NCI-H187 treated with DMSO at 0.1 percent for 48 hours (cell line): Measurements from ENCODE around the gene PCED1B.
"Not testable (repeated sequence)": the region's sequence is repeated elsewhere in the genome, so short reads cannot be mapped to it uniquely, and the experiment has no call there.

Experiments used
- DNase-seq: peaks from one replicate; lab custom pipeline; 2025; lab: John Stamatoyannopoulos, UW

The PCED1B gene

GRCh38 chr12:47079468-47079980, at the start of gene PCED1B, which contains the start of gene AMIGO2:
PCED1B (plus strand) TSS chr12:47079621; CDS start chr12:47235064, 155,443 bp downstream.
AMIGO2 (minus strand) TSS chr12:47079959; CDS start chr12:47079002, 957 bp downstream.
- no peak for DNase-seq

GRCh38 chr12:47029903-47030302, 49.5 kb upstream of the PCED1B start:
- DNase-seq, result no peak

GRCh38 chr12:47032644-47033043, 46.8 kb upstream of the PCED1B start:
- no peak for DNase-seq

GRCh38 chr12:47033081-47033480, 46.3 kb upstream of the PCED1B start:
- no peak for DNase-seq

GRCh38 chr12:47033789-47034555, 45.4 kb upstream of the PCED1B start:
- DNase-seq, result no peak

- DNase-seq, result no peak
Observed at GRCh38 chr12:47034661-47035060, 44.8 kb upstream of the PCED1B start.

GRCh38 chr12:47035484-47035883, 43.9 kb upstream of the PCED1B start:
- DNase-seq, result no peak

GRCh38 chr12:47038270-47038748, 41.1 kb upstream of the PCED1B start:
- no peak for DNase-seq

GRCh38 chr12:47039079-47039478, 40.3 kb upstream of the PCED1B start:
- DNase-seq, result no peak

- no peak for DNase-seq
Observed at GRCh38 chr12:47039756-47040155, 39.7 kb upstream of the PCED1B start.

GRCh38 chr12:47041327-47041726, 38.1 kb upstream of the PCED1B start:
- no peak for DNase-seq

- DNase-seq, result no peak
Observed at GRCh38 chr12:47048541-47048940, 30.9 kb upstream of the PCED1B start.

GRCh38 chr12:47051291-47051690, 28.1 kb upstream of the PCED1B start:
- not testable (repeated sequence) for DNase-seq

GRCh38 chr12:47052274-47052673, 27.1 kb upstream of the PCED1B start:
- DNase-seq, result no peak

GRCh38 chr12:47053961-47054360, 25.5 kb upstream of the PCED1B start:
- no peak for DNase-seq

- no peak for DNase-seq
Observed at GRCh38 chr12:47054659-47055058, 24.8 kb upstream of the PCED1B start.

- DNase-seq, result not testable (repeated sequence)
Observed at GRCh38 chr12:47055856-47056255, 23.6 kb upstream of the PCED1B start.

- DNase-seq, result not testable (repeated sequence)
Observed at GRCh38 chr12:47056944-47057343, 22.5 kb upstream of the PCED1B start.

- not testable (repeated sequence) for DNase-seq
Observed at GRCh38 chr12:47058640-47059039, 20.8 kb upstream of the PCED1B start.

GRCh38 chr12:47065546-47065945, 13.9 kb upstream of the PCED1B start:
- no peak for DNase-seq

GRCh38 chr12:47066278-47067025, 13.0 kb upstream of the PCED1B start:
- DNase-seq, result no peak

GRCh38 chr12:47067176-47067575, 12.2 kb upstream of the PCED1B start:
- DNase-seq, result no peak
